GM19455 (cell line): ENCODE data around the gene CBX8.

Source experiments
- ATAC-seq: cut with Tn5 transposase; IDR thresholded peaks from one replicate; pipeline ENCODE4 v1.9.1; 2021; ENCODE audit not compliant: unreplicated experiment

The CBX8 gene

GRCh38 chr17:79794659-79795511 lies 2.0 kb downstream of the CBX8 start:
- no peak for ATAC-seq

GRCh38 chr17:79793924-79794304 lies 3.0 kb downstream of the CBX8 start:
- ATAC-seq: no peak

- ATAC-seq: no peak
Observed at GRCh38 chr17:79792984-79793923, 3.6 kb downstream of the CBX8 start.

- ATAC-seq: no peak
Observed at GRCh38 chr17:79792341-79792871, 4.5 kb downstream of the CBX8 start.

GRCh38 chr17:79791735-79792161 lies 5.1 kb downstream of the CBX8 start:
- ATAC-seq: no peak

- ATAC-seq: no peak
Observed at GRCh38 chr17:79790805-79791734, 5.8 kb downstream of the CBX8 start.

GRCh38 chr17:79789943-79790804 lies 6.7 kb downstream of the CBX8 start:
- no peak for ATAC-seq

- ATAC-seq: no peak
Observed at GRCh38 chr17:79788989-79789942, 7.6 kb downstream of the CBX8 start.

- ATAC-seq: no peak
Observed at GRCh38 chr17:79788455-79788854, 8.4 kb downstream of the CBX8 start.

- ATAC-seq: no peak
Observed at GRCh38 chr17:79786930-79787643, 9.8 kb downstream of the CBX8 start.

GRCh38 chr17:79785900-79786810 lies 10.7 kb downstream of the CBX8 start:
- ATAC-seq: no peak

GRCh38 chr17:79785017-79785899 lies 11.6 kb downstream of the CBX8 start:
- no peak for ATAC-seq

GRCh38 chr17:79784353-79785016 lies 12.4 kb downstream of the CBX8 start:
- ATAC-seq: no peak

- ATAC-seq: no peak
Observed at GRCh38 chr17:79783891-79784290, 13.0 kb downstream of the CBX8 start.
